ENCODE measurements around the gene EIF6.
A peak's percentile ranks its signal among the peaks of the same experiment; 100 is the strongest.
"Not testable (repeated sequence)": the region's sequence is repeated elsewhere in the genome, so short reads cannot be mapped to it uniquely, and the experiment has no call there.

The EIF6 gene

GRCh38 chr20:35316086-35316485 is 31.5 kb upstream of the EIF6 start:
- DNase-seq: no peak

- DNase-seq: not testable (repeated sequence)
Measured at GRCh38 chr20:35315632-35316020, 31.1 kb upstream of the EIF6 start.

- no peak for DNase-seq
Measured at GRCh38 chr20:35314816-35315631, 30.5 kb upstream of the EIF6 start.

- DNase-seq: no peak
Measured at GRCh38 chr20:35312318-35312717, 27.7 kb upstream of the EIF6 start.

GRCh38 chr20:35311822-35312221 is 27.2 kb upstream of the EIF6 start:
- no peak for DNase-seq

GRCh38 chr20:35311409-35311808 is 26.8 kb upstream of the EIF6 start:
- DNase-seq: no peak

- DNase-seq: no peak
Measured at GRCh38 chr20:35307666-35308653, 23.4 kb upstream of the EIF6 start.

GRCh38 chr20:35306931-35307517 is 22.5 kb upstream of the EIF6 start:
- DNase-seq: no peak

GRCh38 chr20:35305682-35306556 is 21.3 kb upstream of the EIF6 start:
- no peak for DNase-seq

- DNase-seq: no peak
Measured at GRCh38 chr20:35304956-35305355, 20.4 kb upstream of the EIF6 start.

- peak; percentile 64 for DNase-seq
Measured at GRCh38 chr20:35303735-35304491, 19.3 kb upstream of the EIF6 start.

GRCh38 chr20:35303382-35303734 is 18.8 kb upstream of the EIF6 start:
- DNase-seq: no peak

- DNase-seq: no peak
Measured at GRCh38 chr20:35302421-35303335, 18.1 kb upstream of the EIF6 start.

- DNase-seq: no peak
Measured at GRCh38 chr20:35301426-35301825, 16.9 kb upstream of the EIF6 start.

- DNase-seq: no peak
Measured at GRCh38 chr20:35300469-35301262, 16.1 kb upstream of the EIF6 start.

- no peak for DNase-seq
Measured at GRCh38 chr20:35299780-35300179, 15.2 kb upstream of the EIF6 start.

GRCh38 chr20:35298264-35298663 is 13.7 kb upstream of the EIF6 start:
- no peak for DNase-seq

- DNase-seq: no peak
Measured at GRCh38 chr20:35297740-35298139, 13.2 kb upstream of the EIF6 start.

- no peak for DNase-seq
Measured at GRCh38 chr20:35297155-35297554, 12.6 kb upstream of the EIF6 start.

Data from right kidney (tissue), 1 donor.